Tongue (tissue), 2 donors: ENCODE results near the gene COL26A1. TPM values are rescaled to one million over a fixed set of nuclear protein-coding genes. Genes with fewer than 3 reads are reported as not detected.

ENCODE experiments used
- DNase-seq: peaks from one replicate; pipeline ENCODE4 v3.0.0-alpha.2; 2015
- total RNA-seq: library from RNA; depleted of rRNA; stranded (reverse); fragments of >200 nt; gene quantifications from one replicate; pipeline ENCODE4 v1.2.3, GENCODE V29; 2014

COL26A1 gene
- total RNA-seq, 1 donor from 2014 or later: 1.6 TPM

- DNase-seq: peak; percentile 73
Observed at GRCh38 chr7:101373812-101374614, 11.3 kb downstream of the COL26A1 start.

- no peak for DNase-seq
Observed at GRCh38 chr7:101374990-101375389, 12.3 kb downstream of the COL26A1 start.

- no peak for DNase-seq
Observed at GRCh38 chr7:101376601-101377000, 13.9 kb downstream of the COL26A1 start.

- no peak for DNase-seq
Observed at GRCh38 chr7:101377189-101377736, 14.6 kb downstream of the COL26A1 start.

- peak; percentile 72 for DNase-seq
Observed at GRCh38 chr7:101378751-101379174, 16.1 kb downstream of the COL26A1 start.

- no peak for DNase-seq
Observed at GRCh38 chr7:101379302-101379701, 16.6 kb downstream of the COL26A1 start.

DNA sequence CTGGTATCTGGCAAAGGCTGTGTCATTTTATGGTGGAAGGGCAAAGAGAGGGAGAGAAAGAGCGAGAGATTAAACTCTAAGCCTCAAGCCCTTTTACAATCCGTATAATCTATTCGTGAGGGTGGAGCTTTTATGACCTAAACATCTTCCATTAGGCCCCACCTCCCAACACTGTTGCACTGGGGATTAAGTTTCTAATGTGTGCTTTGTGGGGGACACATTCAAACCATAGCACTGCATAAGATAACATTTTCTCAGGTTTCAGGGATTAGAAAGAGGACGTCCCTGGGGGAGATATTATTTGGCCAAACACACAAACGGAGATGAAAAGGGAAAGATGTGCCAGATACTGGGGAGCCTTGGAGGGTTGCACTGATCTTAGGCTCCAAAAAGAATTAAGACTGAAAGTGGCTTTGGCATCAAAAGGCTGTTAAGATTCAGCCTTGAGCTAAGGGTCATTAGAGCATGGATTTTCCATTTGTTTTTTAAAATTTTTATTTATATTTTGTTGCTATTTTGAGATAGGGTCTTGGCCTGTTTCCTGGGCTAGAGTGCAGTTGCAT lies 19.0 kb downstream of the COL26A1 start:
- no peak for DNase-seq

DNA sequence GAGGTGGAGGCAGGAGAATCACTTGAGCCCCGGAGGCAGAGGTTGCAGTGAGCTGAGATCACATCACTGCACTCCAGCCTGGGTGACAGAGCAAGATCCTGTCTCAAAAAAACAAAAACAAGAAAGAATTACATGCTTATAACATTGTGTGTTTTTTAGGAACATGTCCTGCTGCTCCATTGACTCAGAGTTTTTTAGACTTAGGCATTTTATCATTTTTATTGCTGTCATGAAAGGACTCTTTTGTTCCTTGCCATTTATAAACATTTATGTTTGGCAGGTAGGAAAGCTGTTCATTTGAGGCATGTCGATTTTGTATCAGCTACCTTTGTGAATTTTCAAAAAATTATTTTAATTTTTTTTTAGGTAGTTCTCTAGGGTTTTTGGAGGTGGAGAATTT lies 20.3 kb downstream of the COL26A1 start:
- DNase-seq: no peak

- DNase-seq: no peak
Observed at GRCh38 chr7:101386177-101386557, 23.5 kb downstream of the COL26A1 start.

- DNase-seq: peak; percentile 95
Observed at GRCh38 chr7:101386558-101387231, 24.0 kb downstream of the COL26A1 start.

- DNase-seq: peak; percentile 49
Observed at GRCh38 chr7:101390901-101391301, 28.2 kb downstream of the COL26A1 start.

- no peak for DNase-seq
Observed at GRCh38 chr7:101391991-101392390, 29.3 kb downstream of the COL26A1 start.

- DNase-seq: no peak
Observed at GRCh38 chr7:101393865-101394264, 31.2 kb downstream of the COL26A1 start.

GRCh38 chr7:101395376-101395775 lies 32.7 kb downstream of the COL26A1 start:
- no peak for DNase-seq

GRCh38 chr7:101397243-101397642 lies 34.6 kb downstream of the COL26A1 start:
- no peak for DNase-seq

DNA sequence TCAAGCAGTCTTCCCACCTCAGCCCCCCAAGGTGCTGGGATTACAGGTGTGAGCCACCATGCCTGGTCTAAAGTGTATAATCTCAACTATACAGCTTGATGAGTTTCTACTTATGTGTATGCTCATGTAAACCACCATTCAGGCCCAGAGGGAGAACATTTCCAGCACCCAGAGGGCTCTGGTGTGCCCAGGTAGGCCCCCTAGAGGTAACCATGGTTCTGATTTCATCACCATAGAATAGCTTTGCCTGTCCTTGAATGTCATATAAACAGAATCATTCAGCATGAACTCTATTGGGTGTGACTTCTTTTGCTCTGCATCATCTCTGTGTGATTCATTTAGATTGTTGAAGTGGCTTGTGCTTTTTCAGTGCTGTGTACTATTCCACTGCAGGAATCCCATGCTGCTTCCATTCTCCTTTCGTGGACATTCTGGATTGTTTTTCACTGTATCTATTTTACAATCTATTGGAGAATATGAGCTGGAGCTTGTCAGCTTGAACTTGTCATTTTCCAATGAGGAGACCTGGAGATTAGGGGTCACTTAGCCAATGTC lies 35.2 kb downstream of the COL26A1 start:
- no peak for DNase-seq

DNA sequence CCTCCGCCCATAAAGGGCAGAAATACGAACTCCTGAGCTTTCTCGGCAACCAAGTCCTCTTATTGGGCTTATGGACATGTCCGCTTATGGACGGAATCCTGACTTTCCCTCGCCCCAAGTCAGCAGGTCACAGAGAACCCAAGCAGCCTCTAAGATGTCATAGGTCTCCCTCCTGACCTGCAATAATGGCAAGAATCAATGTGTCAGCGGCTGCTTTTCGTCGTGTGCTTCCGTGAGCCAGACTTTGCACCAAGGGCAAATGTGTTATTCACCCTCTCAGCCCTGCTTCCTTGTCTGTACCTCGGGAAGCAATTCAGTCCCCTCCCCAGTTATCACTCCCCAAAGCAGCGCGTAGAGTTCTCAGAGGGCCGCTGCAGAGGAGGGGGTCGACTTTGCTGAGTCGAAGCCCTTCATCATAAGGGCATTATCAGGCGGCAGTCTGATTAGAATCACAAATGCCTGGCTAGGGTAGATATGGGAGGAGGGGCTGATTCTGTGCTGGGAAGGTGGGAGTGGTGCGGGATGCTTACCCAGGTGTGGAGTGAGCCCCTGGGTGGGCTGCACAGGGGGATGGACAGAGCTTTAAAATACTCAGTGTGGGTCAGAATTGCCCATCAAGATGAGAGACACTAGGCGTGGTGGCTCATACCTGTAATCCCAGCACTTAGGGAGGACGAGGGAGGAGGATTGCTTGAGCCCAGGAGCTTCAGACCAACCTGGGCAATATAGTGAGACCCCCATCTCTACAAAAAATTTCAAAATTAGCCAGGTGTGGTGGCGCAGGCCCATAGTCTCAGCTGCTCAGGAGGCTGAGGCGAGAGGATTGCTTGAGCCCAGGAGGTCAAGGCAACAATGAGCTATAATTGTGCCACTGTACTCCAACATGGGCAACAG lies 36.0 kb downstream of the COL26A1 start:
- DNase-seq: no peak

DNA sequence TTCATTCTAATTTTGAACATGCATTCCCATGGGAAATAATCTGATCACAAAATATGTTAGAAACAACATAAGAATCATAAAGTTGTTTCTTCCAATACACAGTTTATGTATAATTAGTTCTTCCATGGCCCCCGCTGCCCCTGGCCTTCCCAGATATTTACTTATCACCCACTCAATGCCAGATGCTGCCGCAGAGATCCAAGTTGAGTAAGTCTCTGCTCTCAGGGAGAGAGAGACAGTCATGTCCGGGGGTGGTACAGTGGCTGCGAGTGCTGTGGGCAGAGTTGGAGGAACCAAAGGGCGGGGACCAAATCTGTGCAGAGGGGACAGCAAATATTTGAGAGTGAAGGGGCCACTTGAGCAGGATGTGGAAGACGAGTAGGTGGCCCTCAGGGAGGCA lies 37.1 kb downstream of the COL26A1 start:
- DNase-seq: no peak

DNA sequence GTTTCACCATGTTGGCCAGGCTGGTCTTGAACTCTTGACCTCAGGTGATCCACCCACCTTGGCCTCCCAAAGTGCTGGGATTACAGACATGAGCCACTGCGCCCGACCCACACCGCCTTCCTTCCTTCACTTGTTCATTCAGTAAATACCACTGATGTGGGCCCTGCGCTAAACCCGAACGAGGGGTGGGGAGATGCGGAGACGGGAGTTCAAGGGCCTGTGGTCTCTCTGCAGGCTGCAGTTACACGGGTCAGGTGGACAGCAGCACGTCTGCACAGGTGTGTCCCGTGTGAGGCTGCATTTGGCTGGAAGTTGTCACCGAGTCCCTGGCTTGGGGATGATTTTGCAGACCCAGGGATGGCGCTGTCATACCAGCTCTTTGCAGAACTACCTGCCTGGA lies 38.1 kb downstream of the COL26A1 start:
- DNase-seq: no peak

DNA sequence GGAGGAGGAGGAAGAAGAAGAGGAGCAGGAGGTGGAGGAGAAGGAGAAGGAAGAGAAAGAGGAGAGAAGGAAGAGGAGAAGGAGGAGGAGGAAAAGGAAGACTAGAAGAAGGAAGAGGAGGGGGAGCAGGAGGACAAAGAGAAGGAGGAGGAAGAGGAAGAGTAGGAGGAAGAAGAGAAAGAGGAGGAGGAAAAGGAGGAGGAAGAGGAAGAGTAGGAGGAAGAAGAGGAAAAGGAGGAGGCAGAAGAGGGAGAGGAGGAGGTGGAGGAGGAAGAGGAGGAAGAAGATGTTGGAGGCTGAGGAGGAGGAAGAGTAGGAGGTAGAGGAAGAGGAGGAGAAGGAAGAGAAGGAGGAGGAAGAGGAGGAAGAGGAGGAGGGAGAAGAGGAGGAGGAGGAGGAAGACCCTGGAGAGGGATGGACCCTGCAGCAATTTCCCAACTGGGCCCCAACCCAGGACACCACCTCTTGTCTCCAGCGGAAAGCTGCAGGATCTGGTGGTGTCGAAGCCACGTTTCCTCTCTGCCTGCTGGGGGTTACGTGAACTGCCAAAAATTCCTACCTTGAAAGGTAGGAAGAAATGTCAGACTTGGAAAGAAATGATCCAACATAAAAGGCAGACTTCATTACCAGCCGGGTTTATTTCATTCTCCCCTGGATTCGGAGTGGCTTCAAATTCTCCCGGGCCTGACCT lies 38.9 kb downstream of the COL26A1 start:
- no peak for DNase-seq
